ENCODE results near the gene STK16. TPM values are rescaled to one million over a fixed set of nuclear protein-coding genes. Genes with fewer than 3 reads are reported as not detected.

STK16 gene
- total and polyA plus RNA-seq, 2 of the 13 experiments (the other 11 are each of a cell fraction or from before 2014, with no cell fraction given): 28.0 to 50.9 TPM

DNA sequence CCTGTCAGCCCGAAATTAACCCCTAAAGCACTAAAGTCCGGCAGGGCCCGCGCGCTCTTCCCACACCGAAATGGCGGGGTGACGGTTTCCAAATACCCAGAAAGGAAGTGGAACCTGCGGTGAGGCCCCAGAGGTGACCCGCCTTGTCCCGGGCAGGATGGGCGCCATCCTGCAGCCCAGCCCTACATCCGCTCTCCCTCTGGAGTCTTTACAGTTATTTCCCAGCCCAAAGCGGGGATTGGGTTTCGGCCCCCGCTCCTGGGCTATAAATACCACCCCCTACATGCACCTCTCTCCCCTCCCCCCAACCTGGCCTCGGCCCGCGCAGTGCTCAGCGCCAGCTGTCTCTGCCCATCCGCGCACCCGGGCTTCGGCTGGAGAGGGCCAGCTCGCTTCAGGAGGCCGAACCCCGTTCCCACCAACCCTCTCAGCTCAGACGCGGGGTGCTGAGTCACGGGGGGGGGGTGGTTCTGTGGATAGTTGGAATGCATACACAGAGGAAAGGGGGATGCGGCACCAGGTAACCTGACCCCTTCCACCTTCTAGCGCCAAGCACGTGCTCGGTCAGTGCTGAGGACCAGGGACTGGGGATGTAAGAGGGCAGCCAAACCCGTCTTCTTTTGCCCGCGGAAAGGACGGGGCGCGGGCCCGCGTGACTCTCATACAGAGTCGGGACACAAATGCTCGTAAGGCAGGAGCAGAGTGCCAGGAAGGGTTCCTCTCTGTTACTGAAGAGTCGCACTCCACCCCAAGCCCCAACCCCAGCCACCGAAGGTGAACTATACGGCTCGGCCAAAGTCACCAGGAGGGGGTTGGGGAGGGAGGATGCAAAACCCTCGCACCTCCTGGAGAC, 7.8 kb downstream of the STK16 start, which contains the start of gene TUBA4B (continued):
- TF ChIP-seq, protein P1, sequence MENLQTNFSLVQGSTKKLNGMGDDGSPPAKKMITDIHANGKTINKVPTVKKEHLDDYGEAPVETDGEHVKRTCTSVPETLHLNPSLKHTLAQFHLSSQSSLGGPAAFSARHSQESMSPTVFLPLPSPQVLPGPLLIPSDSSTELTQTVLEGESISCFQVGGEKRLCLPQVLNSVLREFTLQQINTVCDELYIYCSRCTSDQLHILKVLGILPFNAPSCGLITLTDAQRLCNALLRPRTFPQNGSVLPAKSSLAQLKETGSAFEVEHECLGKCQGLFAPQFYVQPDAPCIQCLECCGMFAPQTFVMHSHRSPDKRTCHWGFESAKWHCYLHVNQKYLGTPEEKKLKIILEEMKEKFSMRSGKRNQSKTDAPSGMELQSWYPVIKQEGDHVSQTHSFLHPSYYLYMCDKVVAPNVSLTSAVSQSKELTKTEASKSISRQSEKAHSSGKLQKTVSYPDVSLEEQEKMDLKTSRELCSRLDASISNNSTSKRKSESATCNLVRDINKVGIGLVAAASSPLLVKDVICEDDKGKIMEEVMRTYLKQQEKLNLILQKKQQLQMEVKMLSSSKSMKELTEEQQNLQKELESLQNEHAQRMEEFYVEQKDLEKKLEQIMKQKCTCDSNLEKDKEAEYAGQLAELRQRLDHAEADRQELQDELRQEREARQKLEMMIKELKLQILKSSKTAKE (CRISPR knock-in tag; IDR thresholded peaks at IDR 0.05; ENCODE audit: borderline replicate concordance): peak; percentile 19; the same call in 1 of the 2 replicates
- TF ChIP-seq ZNF136 (CRISPR knock-in tag; IDR thresholded peaks at IDR 0.05; ENCODE audit: low read depth) (no peak), SMC3 (IDR thresholded peaks at IDR 0.05; ENCODE audit: low read length) (no peak), MED8 (CRISPR knock-in tag; IDR thresholded peaks at IDR 0.05; ENCODE audit: insufficient replicate concordance) (no peak), MLLT10 (CRISPR knock-in tag; IDR thresholded peaks at IDR 0.05) (no peak), ZNF766 (CRISPR knock-in tag; IDR thresholded peaks at IDR 0.05; ENCODE audit: borderline replicate concordance) (no peak), SIX1 (CRISPR knock-in tag; IDR thresholded peaks at IDR 0.05; ENCODE audit: borderline replicate concordance) (no peak), HOXA9 (CRISPR knock-in tag; IDR thresholded peaks at IDR 0.05; ENCODE audit: borderline replicate concordance) (no peak), SMYD3 (CRISPR knock-in tag; IDR thresholded peaks at IDR 0.05) (no peak)
- TF ChIP-seq, protein P2, sequence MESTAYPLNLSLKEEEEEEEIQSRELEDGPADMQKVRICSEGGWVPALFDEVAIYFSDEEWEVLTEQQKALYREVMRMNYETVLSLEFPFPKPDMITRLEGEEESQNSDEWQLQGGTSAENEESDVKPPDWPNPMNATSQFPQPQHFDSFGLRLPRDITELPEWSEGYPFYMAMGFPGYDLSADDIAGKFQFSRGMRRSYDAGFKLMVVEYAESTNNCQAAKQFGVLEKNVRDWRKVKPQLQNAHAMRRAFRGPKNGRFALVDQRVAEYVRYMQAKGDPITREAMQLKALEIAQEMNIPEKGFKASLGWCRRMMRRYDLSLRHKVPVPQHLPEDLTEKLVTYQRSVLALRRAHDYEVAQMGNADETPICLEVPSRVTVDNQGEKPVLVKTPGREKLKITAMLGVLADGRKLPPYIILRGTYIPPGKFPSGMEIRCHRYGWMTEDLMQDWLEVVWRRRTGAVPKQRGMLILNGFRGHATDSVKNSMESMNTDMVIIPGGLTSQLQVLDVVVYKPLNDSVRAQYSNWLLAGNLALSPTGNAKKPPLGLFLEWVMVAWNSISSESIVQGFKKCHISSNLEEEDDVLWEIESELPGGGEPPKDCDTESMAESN (CRISPR knock-in tag; conservative IDR thresholded peaks at IDR 0.05): no peak
- TF ChIP-seq, protein P3, sequence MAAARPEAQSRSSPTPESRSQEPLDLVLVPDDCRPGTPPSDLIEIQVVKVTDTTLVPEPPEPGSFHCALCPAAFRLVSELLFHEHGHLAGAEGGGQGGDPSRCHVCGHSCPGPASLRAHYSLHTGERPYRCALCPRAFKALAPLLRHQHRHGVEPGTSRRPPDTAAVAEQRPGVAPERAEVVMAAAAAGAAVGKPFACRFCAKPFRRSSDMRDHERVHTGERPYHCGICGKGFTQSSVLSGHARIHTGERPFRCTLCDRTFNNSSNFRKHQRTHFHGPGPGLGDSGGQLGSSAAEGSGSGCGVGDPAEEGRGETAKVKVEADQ (CRISPR knock-in tag; IDR thresholded peaks at IDR 0.05; ENCODE audit: borderline replicate concordance): no peak
- TF ChIP-seq, protein P4, sequence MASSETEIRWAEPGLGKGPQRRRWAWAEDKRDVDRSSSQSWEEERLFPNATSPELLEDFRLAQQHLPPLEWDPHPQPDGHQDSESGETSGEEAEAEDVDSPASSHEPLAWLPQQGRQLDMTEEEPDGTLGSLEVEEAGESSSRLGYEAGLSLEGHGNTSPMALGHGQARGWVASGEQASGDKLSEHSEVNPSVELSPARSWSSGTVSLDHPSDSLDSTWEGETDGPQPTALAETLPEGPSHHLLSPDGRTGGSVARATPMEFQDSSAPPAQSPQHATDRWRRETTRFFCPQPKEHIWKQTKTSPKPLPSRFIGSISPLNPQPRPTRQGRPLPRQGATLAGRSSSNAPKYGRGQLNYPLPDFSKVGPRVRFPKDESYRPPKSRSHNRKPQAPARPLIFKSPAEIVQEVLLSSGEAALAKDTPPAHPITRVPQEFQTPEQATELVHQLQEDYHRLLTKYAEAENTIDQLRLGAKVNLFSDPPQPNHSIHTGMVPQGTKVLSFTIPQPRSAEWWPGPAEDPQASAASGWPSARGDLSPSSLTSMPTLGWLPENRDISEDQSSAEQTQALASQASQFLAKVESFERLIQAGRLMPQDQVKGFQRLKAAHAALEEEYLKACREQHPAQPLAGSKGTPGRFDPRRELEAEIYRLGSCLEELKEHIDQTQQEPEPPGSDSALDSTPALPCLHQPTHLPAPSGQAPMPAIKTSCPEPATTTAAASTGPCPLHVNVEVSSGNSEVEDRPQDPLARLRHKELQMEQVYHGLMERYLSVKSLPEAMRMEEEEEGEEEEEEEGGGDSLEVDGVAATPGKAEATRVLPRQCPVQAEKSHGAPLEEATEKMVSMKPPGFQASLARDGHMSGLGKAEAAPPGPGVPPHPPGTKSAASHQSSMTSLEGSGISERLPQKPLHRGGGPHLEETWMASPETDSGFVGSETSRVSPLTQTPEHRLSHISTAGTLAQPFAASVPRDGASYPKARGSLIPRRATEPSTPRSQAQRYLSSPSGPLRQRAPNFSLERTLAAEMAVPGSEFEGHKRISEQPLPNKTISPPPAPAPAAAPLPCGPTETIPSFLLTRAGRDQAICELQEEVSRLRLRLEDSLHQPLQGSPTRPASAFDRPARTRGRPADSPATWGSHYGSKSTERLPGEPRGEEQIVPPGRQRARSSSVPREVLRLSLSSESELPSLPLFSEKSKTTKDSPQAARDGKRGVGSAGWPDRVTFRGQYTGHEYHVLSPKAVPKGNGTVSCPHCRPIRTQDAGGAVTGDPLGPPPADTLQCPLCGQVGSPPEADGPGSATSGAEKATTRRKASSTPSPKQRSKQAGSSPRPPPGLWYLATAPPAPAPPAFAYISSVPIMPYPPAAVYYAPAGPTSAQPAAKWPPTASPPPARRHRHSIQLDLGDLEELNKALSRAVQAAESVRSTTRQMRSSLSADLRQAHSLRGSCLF (CRISPR knock-in tag; IDR thresholded peaks at IDR 0.05; ENCODE audit: borderline replicate concordance): no peak
- TF ChIP-seq, protein P5, sequence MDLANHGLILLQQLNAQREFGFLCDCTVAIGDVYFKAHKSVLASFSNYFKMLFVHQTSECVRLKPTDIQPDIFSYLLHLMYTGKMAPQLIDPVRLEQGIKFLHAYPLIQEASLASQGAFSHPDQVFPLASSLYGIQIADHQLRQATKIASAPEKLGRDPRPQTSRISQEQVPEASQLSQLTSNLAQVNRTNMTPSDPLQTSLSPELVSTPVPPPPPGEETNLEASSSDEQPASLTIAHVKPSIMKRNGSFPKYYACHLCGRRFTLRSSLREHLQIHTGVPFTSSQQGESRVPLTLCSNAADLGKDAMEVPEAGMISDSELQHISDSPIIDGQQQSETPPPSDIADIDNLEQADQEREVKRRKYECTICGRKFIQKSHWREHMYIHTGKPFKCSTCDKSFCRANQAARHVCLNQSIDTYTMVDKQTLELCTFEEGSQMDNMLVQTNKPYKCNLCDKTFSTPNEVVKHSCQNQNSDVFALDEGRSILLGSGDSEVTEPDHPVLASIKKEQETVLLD (CRISPR knock-in tag; IDR thresholded peaks at IDR 0.05; ENCODE audit: low read depth): no peak
